GM12878 (cell line): ENCODE data around the gene TRIM8. TPM values are rescaled to one million over a fixed set of nuclear protein-coding genes. Genes with fewer than 3 reads are reported as not detected.

Experiments used
- CBX3 ChIP-seq: fragments of 200-600 bp; sonication (generic); IDR thresholded peaks from 2 replicates; pipeline ENCODE4 v1.6.1; 2016; ENCODE audit warnings: low read depth, borderline replicate concordance
- HDAC6 ChIP-seq: fragments of 200-600 bp; sonication (generic); IDR thresholded peaks from one replicate; pipeline ENCODE4 v1.8.0; 2017; ENCODE audit warnings: antibody characterized with exemption; ENCODE audit not compliant: unreplicated experiment
- SP1 ChIP-seq: IDR thresholded peaks from one replicate; pipeline ENCODE4 v1.6.1; 2011; ENCODE audit warnings: low read depth, low read length
- polyA plus RNA-seq, 11 experiments: library from polyadenylated mRNA; depleted of rRNA in 4 of 11; unstranded in 6 of 11; stranded (reverse) in 5 of 11; fragments of >200 nt; fragmentation: Nextera tagmentation in 4 of 11; fragmentation: Illumina TruSeq in 1 of 11; extraction: Ambion mirVana in 4 of 11; extraction: Trizol in 1 of 11; gene quantifications; 1 replicate in 1 of 11; 2 replicates in 10 of 11; pipeline versions ENCODE4 v1.2.1 to v1.2.3, GENCODE V29; 2011 to 2016; ENCODE audit warnings: inconsistent platforms in 2 of 11, missing spikeins in 2 of 11, low read depth in 1 of 11
- total RNA-seq, 4 experiments: library from RNA; depleted of rRNA in 3 of 4; stranded (reverse); fragments of >200 nt in 3 of 4; fragmentation: Illumina TruSeq in 1 of 4; extraction: Trizol in 1 of 4; gene quantifications; 2 replicates each; pipeline versions ENCODE4 v1.2.1 to v1.2.3, GENCODE V29; 2013 to 2021
- TF ChIP-seq, protein P1 (sequence below): fragments of 450-650 bp; IDR thresholded peaks from 2 replicates; pipeline ENCODE4 v1.6.1; 2018; ENCODE audit warnings: borderline replicate concordance, mild to moderate bottlenecking; ENCODE audit not compliant: partially characterized antibody

Gene TRIM8
- total and polyA plus RNA-seq, 10 of the 15 experiments (the other 5 are each of a cell fraction or from before 2014, with no cell fraction given) = 7.9 to 53.2 (median 24.6) TPM

DNA sequence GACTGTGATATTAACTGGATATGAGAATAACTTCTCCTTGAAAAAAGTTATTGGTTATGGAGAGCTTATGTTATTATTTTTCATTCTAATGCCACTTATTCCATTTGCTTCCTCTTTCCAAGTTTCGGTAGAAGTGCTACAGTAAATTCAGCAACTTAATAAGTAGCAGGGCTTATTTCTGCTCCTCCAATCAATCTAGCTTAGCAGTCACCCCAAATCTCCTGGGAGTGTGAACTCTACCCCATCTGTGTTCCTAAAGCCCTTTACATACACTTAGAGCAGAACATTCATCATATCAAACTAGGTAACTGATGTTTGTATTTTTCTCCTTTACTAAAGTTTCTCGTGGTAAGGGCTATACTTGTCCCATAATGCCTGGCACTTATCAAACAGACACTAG is 61.3 kb downstream of the TRIM8 start (continued):
- TF ChIP-seq, protein P1, sequence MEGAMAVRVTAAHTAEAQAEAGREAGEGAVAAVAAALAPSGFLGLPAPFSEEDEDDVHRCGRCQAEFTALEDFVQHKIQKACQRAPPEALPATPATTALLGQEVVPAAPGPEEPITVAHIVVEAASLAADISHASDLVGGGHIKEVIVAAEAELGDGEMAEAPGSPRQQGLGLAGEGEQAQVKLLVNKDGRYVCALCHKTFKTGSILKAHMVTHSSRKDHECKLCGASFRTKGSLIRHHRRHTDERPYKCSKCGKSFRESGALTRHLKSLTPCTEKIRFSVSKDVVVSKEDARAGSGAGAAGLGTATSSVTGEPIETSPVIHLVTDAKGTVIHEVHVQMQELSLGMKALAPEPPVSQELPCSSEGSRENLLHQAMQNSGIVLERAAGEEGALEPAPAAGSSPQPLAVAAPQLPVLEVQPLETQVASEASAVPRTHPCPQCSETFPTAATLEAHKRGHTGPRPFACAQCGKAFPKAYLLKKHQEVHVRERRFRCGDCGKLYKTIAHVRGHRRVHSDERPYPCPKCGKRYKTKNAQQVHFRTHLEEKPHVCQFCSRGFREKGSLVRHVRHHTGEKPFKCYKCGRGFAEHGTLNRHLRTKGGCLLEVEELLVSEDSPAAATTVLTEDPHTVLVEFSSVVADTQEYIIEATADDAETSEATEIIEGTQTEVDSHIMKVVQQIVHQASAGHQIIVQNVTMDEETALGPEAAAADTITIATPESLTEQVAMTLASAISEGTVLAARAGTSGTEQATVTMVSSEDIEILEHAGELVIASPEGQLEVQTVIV = no peak
- TF ChIP-seq SP1 (no peak), HDAC6 (no peak), CBX3 (no peak)
- TF ChIP-seq, all 136 proteins: peak for 0

Other genes with a start within 250 kb of the TRIM8 start
Only the 7 nearest of the 13 such genes appear.
- 0.60 and 1.1 TPM in 2 replicates for gene C10orf95, start 192.9 kb upstream of the TRIM8 start, total RNA-seq (2014; rRNA removed)
- 0.09 TPM in 1 of 2 replicates, not detected in the other for gene C10orf95, start 192.9 kb upstream of the TRIM8 start, total RNA-seq (2014; rRNA removed; fragmentation: Illumina TruSeq; extraction: Trizol)
- gene C10orf95, start 192.9 kb upstream of the TRIM8 start, total RNA-seq (2021) = 0.19 and 0.33 TPM in 2 replicates
- 0.06 and 0.11 TPM in 2 replicates for gene C10orf95, start 192.9 kb upstream of the TRIM8 start, polyA plus RNA-seq (2011; rRNA removed)
- gene C10orf95, start 192.9 kb upstream of the TRIM8 start, polyA plus RNA-seq (2014; fragmentation: Illumina TruSeq; extraction: Trizol) = 0.29 TPM in 2 replicates
- gene C10orf95, start 192.9 kb upstream of the TRIM8 start, polyA plus RNA-seq (2014; fragmentation: Nextera tagmentation; extraction: Ambion mirVana) = under 1 TPM; 0.06 to 0.07 TPM
- gene C10orf95, start 192.9 kb upstream of the TRIM8 start, polyA plus RNA-seq (2014; rRNA removed) = 0.49 and 0.65 TPM in 2 replicates
- under 1 TPM; 0.34 to 0.63 TPM for gene C10orf95, start 192.9 kb upstream of the TRIM8 start, polyA plus RNA-seq (2016; fragmentation: Nextera tagmentation; extraction: Ambion mirVana)
- gene ACTR1A, start 141.8 kb upstream of the TRIM8 start, total RNA-seq (2014; rRNA removed) = 74.7 and 78.7 TPM in 2 replicates
- 59.9 and 61.5 TPM in 2 replicates for gene ACTR1A, start 141.8 kb upstream of the TRIM8 start, total RNA-seq (2014; rRNA removed; fragmentation: Illumina TruSeq; extraction: Trizol)
- gene ACTR1A, start 141.8 kb upstream of the TRIM8 start, total RNA-seq (2021) = 78.4 and 80.0 TPM in 2 replicates
- gene ACTR1A, start 141.8 kb upstream of the TRIM8 start, polyA plus RNA-seq (2011; rRNA removed) = 67.2 and 97.2 TPM in 2 replicates
- gene ACTR1A, start 141.8 kb upstream of the TRIM8 start, polyA plus RNA-seq (2014; fragmentation: Illumina TruSeq; extraction: Trizol) = 58.3 and 77.9 TPM in 2 replicates
- gene ACTR1A, start 141.8 kb upstream of the TRIM8 start, polyA plus RNA-seq (2014; fragmentation: Nextera tagmentation; extraction: Ambion mirVana) = 10 to 100 TPM; 43.0 to 54.5 TPM
- gene ACTR1A, start 141.8 kb upstream of the TRIM8 start, polyA plus RNA-seq (2014; rRNA removed) = 82.8 and 93.5 TPM in 2 replicates
- gene ACTR1A, start 141.8 kb upstream of the TRIM8 start, polyA plus RNA-seq (2016; fragmentation: Nextera tagmentation; extraction: Ambion mirVana) = 100 to 1,000 TPM; 107 to 110 TPM
- 1.3 and 1.5 TPM in 2 replicates for gene SUFU, start 140.5 kb upstream of the TRIM8 start, total RNA-seq (2014; rRNA removed)
- 0.94 and 1.1 TPM in 2 replicates for gene SUFU, start 140.5 kb upstream of the TRIM8 start, total RNA-seq (2014; rRNA removed; fragmentation: Illumina TruSeq; extraction: Trizol)
- 5.6 and 7.7 TPM in 2 replicates for gene SUFU, start 140.5 kb upstream of the TRIM8 start, total RNA-seq (2021)
- 1.7 and 2.8 TPM in 2 replicates for gene SUFU, start 140.5 kb upstream of the TRIM8 start, polyA plus RNA-seq (2011; rRNA removed)
- 3.8 and 4.0 TPM in 2 replicates for gene SUFU, start 140.5 kb upstream of the TRIM8 start, polyA plus RNA-seq (2014; fragmentation: Illumina TruSeq; extraction: Trizol)
- gene SUFU, start 140.5 kb upstream of the TRIM8 start, polyA plus RNA-seq (2014; fragmentation: Nextera tagmentation; extraction: Ambion mirVana) = under 1 TPM; 0.68 to 0.84 TPM
- 2.6 and 3.7 TPM in 2 replicates for gene SUFU, start 140.5 kb upstream of the TRIM8 start, polyA plus RNA-seq (2014; rRNA removed)
- 1 to 10 TPM; 2.2 to 3.1 TPM for gene SUFU, start 140.5 kb upstream of the TRIM8 start, polyA plus RNA-seq (2016; fragmentation: Nextera tagmentation; extraction: Ambion mirVana)
- gene ARL3, start 69.9 kb downstream of the TRIM8 start, total RNA-seq (2014; rRNA removed) = 4.9 and 6.2 TPM in 2 replicates
- gene ARL3, start 69.9 kb downstream of the TRIM8 start, total RNA-seq (2014; rRNA removed; fragmentation: Illumina TruSeq; extraction: Trizol) = 6.6 and 7.2 TPM in 2 replicates
- gene ARL3, start 69.9 kb downstream of the TRIM8 start, total RNA-seq (2021) = 7.7 TPM in 2 replicates
- gene ARL3, start 69.9 kb downstream of the TRIM8 start, polyA plus RNA-seq (2011; rRNA removed) = 11.3 and 14.0 TPM in 2 replicates
- 10.6 and 13.7 TPM in 2 replicates for gene ARL3, start 69.9 kb downstream of the TRIM8 start, polyA plus RNA-seq (2014; fragmentation: Illumina TruSeq; extraction: Trizol)
- 10 to 100 TPM; 21.0 to 26.1 TPM for gene ARL3, start 69.9 kb downstream of the TRIM8 start, polyA plus RNA-seq (2014; fragmentation: Nextera tagmentation; extraction: Ambion mirVana)
- 8.5 and 9.7 TPM in 2 replicates for gene ARL3, start 69.9 kb downstream of the TRIM8 start, polyA plus RNA-seq (2014; rRNA removed)
- gene ARL3, start 69.9 kb downstream of the TRIM8 start, polyA plus RNA-seq (2016; fragmentation: Nextera tagmentation; extraction: Ambion mirVana) = 10 to 100 TPM; 21.9 to 22.2 TPM
- 11.9 and 13.8 TPM in 2 replicates for gene SFXN2, start 70.2 kb downstream of the TRIM8 start, total RNA-seq (2014; rRNA removed)
- 14.9 and 17.5 TPM in 2 replicates for gene SFXN2, start 70.2 kb downstream of the TRIM8 start, total RNA-seq (2014; rRNA removed; fragmentation: Illumina TruSeq; extraction: Trizol)
- 16.8 and 22.1 TPM in 2 replicates for gene SFXN2, start 70.2 kb downstream of the TRIM8 start, total RNA-seq (2021)
- gene SFXN2, start 70.2 kb downstream of the TRIM8 start, polyA plus RNA-seq (2011; rRNA removed) = 16.3 and 21.6 TPM in 2 replicates
- gene SFXN2, start 70.2 kb downstream of the TRIM8 start, polyA plus RNA-seq (2014; fragmentation: Illumina TruSeq; extraction: Trizol) = 16.1 and 19.5 TPM in 2 replicates
- gene SFXN2, start 70.2 kb downstream of the TRIM8 start, polyA plus RNA-seq (2014; fragmentation: Nextera tagmentation; extraction: Ambion mirVana) = 1 to 10 TPM; 8.8 to 9.6 TPM
- 17.2 and 22.5 TPM in 2 replicates for gene SFXN2, start 70.2 kb downstream of the TRIM8 start, polyA plus RNA-seq (2014; rRNA removed)
- 10 to 100 TPM; 19.9 to 20.5 TPM for gene SFXN2, start 70.2 kb downstream of the TRIM8 start, polyA plus RNA-seq (2016; fragmentation: Nextera tagmentation; extraction: Ambion mirVana)
- gene WBP1L, start 99.5 kb downstream of the TRIM8 start, total RNA-seq (2014; rRNA removed) = 12.7 and 18.8 TPM in 2 replicates
- gene WBP1L, start 99.5 kb downstream of the TRIM8 start, total RNA-seq (2014; rRNA removed; fragmentation: Illumina TruSeq; extraction: Trizol) = 10.3 and 10.5 TPM in 2 replicates
- 16.9 and 19.8 TPM in 2 replicates for gene WBP1L, start 99.5 kb downstream of the TRIM8 start, total RNA-seq (2021)
- gene WBP1L, start 99.5 kb downstream of the TRIM8 start, polyA plus RNA-seq (2011; rRNA removed) = 11.3 and 13.9 TPM in 2 replicates
- gene WBP1L, start 99.5 kb downstream of the TRIM8 start, polyA plus RNA-seq (2014; fragmentation: Illumina TruSeq; extraction: Trizol) = 10.0 and 14.5 TPM in 2 replicates
- 10 to 100 TPM in 1 of 2 experiments, 1 to 10 TPM in 1; 3.7 to 10.7 TPM for gene WBP1L, start 99.5 kb downstream of the TRIM8 start, polyA plus RNA-seq (2014; fragmentation: Nextera tagmentation; extraction: Ambion mirVana)
- 16.6 and 17.4 TPM in 2 replicates for gene WBP1L, start 99.5 kb downstream of the TRIM8 start, polyA plus RNA-seq (2014; rRNA removed)
- gene WBP1L, start 99.5 kb downstream of the TRIM8 start, polyA plus RNA-seq (2016; fragmentation: Nextera tagmentation; extraction: Ambion mirVana) = 1 to 10 TPM; 9.3 to 9.4 TPM
- gene CYP17A1, start 192.9 kb downstream of the TRIM8 start, total RNA-seq (2014; rRNA removed) = not detected in 2 replicates
- gene CYP17A1, start 192.9 kb downstream of the TRIM8 start, total RNA-seq (2014; rRNA removed; fragmentation: Illumina TruSeq; extraction: Trizol) = not detected in 2 replicates
- 1.9 and 2.1 TPM in 2 replicates for gene CYP17A1, start 192.9 kb downstream of the TRIM8 start, total RNA-seq (2021)
- gene CYP17A1, start 192.9 kb downstream of the TRIM8 start, polyA plus RNA-seq (2011; rRNA removed) = not detected in 2 replicates
- not detected in 2 replicates for gene CYP17A1, start 192.9 kb downstream of the TRIM8 start, polyA plus RNA-seq (2014; fragmentation: Illumina TruSeq; extraction: Trizol)
- gene CYP17A1, start 192.9 kb downstream of the TRIM8 start, polyA plus RNA-seq (2014; fragmentation: Nextera tagmentation; extraction: Ambion mirVana) = not detected
- gene CYP17A1, start 192.9 kb downstream of the TRIM8 start, polyA plus RNA-seq (2014; rRNA removed) = not detected in 2 replicates
- not detected for gene CYP17A1, start 192.9 kb downstream of the TRIM8 start, polyA plus RNA-seq (2016; fragmentation: Nextera tagmentation; extraction: Ambion mirVana)